BJ (cell line): ENCODE data around the gene LYG2. TPM values are rescaled to one million over a fixed set of nuclear protein-coding genes. Genes with fewer than 3 reads are reported as not detected.

Experiments used
- CTCF ChIA-PET: fragments of 350-600 bp; formaldehyde crosslinking; extraction: SDS; loops from one replicate; lab custom pipeline; 2021; ENCODE audit warnings: antibody characterized with exemption, inconsistent platforms; lab: Yijun Ruan, JAX
- POLR2A ChIA-PET: fragments of 300-600 bp; sonication (Branson Sonifier 250); formaldehyde crosslinking; extraction: SDS; loops from one replicate; lab custom pipeline; 2021; ENCODE audit warnings: antibody characterized with exemption; lab: Charles Lee
- DNase-seq: peaks from one replicate; pipeline ENCODE4 v3.0.0-alpha.2; 2011; ENCODE audit warnings: low read depth
- H3K27me3 ChIP-seq: 2 replicates; pipeline ENCODE4 v1.6.0; 2011; ENCODE audit warnings: low read length; ENCODE audit not compliant: control insufficient read depth, insufficient read depth
- H3K36me3 ChIP-seq: 2 replicates; pipeline ENCODE4 v1.5.1; 2011; ENCODE audit warnings: low read length; ENCODE audit not compliant: control insufficient read depth, insufficient read depth
- H3K4me3 ChIP-seq: 2 replicates; pipeline ENCODE4 v1.5.1; 2011; ENCODE audit warnings: low read depth, mild to moderate bottlenecking, control low read depth, low read length
- polyA plus RNA-seq: library from polyadenylated mRNA; depleted of rRNA; stranded (reverse); fragments of >200 nt; gene quantifications from 2 replicates; pipeline ENCODE4 v1.2.3, GENCODE V29; 2011
- TF ChIP-seq, protein P1 (sequence below): IDR thresholded peaks from 2 replicates; pipeline ENCODE4 v1.5.1; 2011; ENCODE audit warnings: low read depth, mild to moderate bottlenecking, control low read depth, inconsistent platforms, low read length, moderate library complexity; ENCODE audit not compliant: insufficient read depth

The LYG2 gene
- polyA plus RNA-seq, 1 experiment = not detected

DNA sequence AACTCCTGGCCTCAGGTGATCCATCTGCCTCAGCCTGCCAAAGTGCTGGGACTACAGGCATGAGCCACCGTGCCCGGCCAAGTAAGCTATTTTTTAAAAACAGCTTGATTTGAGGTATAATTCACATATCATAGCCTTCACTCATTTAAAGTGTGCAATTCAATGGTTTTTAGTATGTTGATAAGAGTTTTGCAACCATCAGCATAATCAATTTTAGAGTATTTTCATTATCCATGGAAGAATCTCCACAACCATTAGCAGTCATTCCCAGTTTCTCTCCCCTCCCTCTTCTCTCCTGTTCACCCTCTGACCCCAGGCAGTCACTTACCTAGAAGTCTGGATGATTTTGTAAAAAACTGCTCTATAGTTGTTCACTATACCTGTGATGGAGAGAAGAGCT lies 4.7 kb upstream of the LYG2 start:
- TF ChIP-seq, protein P1, sequence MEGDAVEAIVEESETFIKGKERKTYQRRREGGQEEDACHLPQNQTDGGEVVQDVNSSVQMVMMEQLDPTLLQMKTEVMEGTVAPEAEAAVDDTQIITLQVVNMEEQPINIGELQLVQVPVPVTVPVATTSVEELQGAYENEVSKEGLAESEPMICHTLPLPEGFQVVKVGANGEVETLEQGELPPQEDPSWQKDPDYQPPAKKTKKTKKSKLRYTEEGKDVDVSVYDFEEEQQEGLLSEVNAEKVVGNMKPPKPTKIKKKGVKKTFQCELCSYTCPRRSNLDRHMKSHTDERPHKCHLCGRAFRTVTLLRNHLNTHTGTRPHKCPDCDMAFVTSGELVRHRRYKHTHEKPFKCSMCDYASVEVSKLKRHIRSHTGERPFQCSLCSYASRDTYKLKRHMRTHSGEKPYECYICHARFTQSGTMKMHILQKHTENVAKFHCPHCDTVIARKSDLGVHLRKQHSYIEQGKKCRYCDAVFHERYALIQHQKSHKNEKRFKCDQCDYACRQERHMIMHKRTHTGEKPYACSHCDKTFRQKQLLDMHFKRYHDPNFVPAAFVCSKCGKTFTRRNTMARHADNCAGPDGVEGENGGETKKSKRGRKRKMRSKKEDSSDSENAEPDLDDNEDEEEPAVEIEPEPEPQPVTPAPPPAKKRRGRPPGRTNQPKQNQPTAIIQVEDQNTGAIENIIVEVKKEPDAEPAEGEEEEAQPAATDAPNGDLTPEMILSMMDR = no peak
- H3K27me3 ChIP-seq = no peaks in the 10 kb centered on the region
- no peak overlapping the region for H3K4me3 ChIP-seq
- CTCF ChIA-PET = interaction anchor here (2.3 kb wide), 1 partner anchor 16 kb away, joined by 5 read pairs; no protein-coding TSS in a partner anchor
- DNase-seq = no peak
- POLR2A ChIA-PET = no interaction called here
- no peaks in the 10 kb centered on the region for H3K36me3 ChIP-seq

DNA sequence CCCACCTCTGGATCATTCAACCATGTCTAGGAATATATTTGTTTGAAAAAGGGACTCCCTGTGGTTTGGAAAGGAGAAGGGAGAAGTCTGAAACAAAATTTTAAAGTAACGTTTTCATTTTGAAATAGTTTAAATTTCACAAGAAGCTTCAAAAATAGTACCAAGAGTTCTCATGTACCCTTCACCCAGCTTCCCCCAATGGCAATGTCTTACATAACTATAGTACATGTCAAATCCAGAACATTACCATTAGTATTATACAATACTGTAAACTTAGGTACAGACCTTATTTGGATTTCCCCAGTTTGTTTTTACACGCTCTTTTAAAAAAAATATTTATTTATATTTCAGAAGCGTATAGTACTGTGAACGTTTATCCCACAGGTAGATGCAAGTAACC lies 4.0 kb upstream of the LYG2 start:
- ChIA-PET POLR2A (no interaction called here), CTCF (interaction anchor here (0.5 to 2.3 kb wide), 3 partner anchors 15 to 1656 kb away, joined by 3 to 5 read pairs (median 3); no protein-coding TSS in a partner anchor)
- Histone ChIP-seq H3K27me3 (no peaks in the 10 kb centered on the region), H3K4me3 (no peak overlapping the region), H3K36me3 (no peaks in the 10 kb centered on the region)
- no peak for DNase-seq
- TF ChIP-seq, protein P1 = no peak

DNA sequence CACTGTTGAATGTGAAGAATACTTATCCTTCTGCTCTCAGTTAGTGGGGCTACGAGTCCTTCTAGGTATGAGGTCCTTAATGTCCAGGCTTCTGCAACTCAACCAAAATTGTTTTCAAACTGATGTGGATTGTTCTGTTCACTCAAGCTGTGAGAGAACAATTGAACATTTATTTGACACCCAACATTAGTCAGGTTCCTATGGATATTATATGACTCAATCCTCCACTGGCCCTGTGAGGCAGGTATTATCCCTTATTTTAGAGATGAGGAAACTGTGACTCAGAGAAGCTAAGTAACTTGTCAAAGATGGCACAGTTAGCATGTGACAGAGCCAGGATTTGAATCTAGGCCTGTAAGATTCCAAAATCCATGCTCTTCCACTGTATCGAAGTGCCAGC lies 1.2 kb upstream of the LYG2 start:
- DNase-seq = no peak
- TF ChIP-seq, protein P1 = no peak
- ChIA-PET POLR2A (no interaction called here), CTCF (no interaction called here)
- H3K36me3 ChIP-seq = no peaks in the 10 kb centered on the region
- H3K4me3 ChIP-seq = no peak overlapping the region
- no peaks in the 10 kb centered on the region for H3K27me3 ChIP-seq

DNA sequence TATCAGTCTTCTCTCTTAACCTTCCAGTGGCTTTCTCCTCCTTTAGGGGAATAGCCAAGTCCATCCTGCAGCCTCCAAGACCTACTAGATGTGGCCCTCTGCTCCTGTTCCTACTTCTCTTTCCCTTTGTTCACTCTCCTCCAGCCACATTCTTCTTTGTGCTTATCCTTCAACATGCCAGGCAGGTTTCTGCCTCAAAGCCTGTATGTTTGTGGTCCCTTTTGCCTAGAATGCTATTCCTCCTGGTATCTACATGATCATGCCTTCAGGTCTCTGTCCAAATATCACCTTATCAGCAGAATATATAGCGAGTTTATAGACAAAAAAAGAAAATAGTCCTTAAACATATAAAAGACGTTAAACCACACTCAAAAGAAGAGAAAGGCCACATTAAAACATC lies 5.5 kb downstream of the LYG2 start:
- no peaks in the 10 kb centered on the region for H3K27me3 ChIP-seq
- no peak for DNase-seq
- no peak overlapping the region for H3K4me3 ChIP-seq
- ChIA-PET POLR2A (no interaction called here), CTCF (no interaction called here)
- no peaks in the 10 kb centered on the region for H3K36me3 ChIP-seq
- TF ChIP-seq, protein P1 = no peak

DNA sequence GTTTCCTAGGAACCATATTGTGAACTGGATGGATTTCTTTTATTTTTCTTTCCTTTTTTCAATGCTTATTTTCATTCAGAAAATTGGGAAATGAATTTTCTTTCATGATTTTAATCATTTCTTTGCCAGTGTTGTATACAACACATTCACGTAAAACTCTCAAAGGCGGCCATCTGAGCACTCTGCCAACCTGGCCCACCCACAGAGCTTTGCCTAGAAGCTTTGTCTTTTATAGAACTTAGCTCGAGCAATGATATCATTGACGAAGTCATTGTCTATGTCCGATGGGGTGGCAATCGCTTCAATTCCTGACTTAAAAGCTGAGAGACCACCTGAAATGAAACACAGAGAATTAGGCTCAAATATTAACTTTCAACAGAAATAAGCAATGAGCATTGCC lies 13.3 kb downstream of the LYG2 start:
- ChIA-PET CTCF (no interaction called here), POLR2A (no interaction called here)
- no peak overlapping the region for H3K4me3 ChIP-seq
- no peak for DNase-seq
- TF ChIP-seq, protein P1 = no peak
- no peaks in the 10 kb centered on the region for H3K27me3 ChIP-seq
- no peaks in the 10 kb centered on the region for H3K36me3 ChIP-seq
